MV-4-11 (cell line): ENCODE measurements around the gene CNR2.
"Not testable (repeated sequence)": the region's sequence is repeated elsewhere in the genome, so short reads cannot be mapped to it uniquely, and the experiment has no call there.

ENCODE experiments used
- DNase-seq: peaks from one replicate; lab custom pipeline; 2025; lab: John Stamatoyannopoulos, UW

Gene CNR2

GRCh38 chr1:23836037-23836436 is 77.1 kb downstream of the CNR2 start:
- DNase-seq, result peak; percentile 76

DNA sequence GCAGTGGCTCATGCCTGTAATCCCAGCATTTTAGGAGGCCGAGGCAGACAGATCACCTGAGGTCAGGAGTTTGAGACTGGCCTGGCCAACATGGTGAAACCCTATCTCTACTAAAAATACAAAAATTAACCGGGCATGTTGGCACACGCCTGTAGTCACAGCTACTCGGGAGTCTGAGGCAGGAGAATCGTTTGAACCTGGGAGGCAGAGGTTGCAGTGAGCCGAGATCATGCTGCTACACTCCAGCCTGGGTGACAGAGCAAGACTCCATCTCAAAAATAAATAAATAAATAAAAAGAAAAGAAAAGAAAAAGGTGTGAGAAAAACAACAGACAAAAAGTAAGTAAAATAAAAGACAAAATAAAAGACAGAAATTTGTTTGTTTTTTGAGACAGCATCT is 79.0 kb downstream of the CNR2 start:
- not testable (repeated sequence) for DNase-seq

DNA sequence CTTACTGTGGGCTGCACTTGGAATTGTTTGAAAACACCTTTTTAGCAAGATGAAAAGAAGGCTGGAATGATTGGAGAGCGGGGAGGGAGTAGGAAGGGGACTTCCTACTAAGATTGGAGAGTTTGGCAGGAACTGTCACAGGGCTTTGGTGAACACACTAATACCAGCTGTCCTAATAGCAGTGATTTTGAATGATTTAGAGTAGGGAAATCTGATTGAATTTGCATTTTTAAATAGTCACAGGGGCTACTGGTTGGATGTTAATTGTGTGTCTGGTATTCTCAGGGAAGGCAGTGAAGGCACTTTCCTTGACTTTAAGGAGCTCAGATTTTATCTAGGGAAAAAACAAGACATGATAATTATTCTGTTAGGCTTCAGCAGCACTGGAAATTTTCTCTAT is 85.4 kb downstream of the CNR2 start:
- DNase-seq, result no peak

- DNase-seq, result not testable (repeated sequence)
These were observed 86.6 kb downstream of the CNR2 start for GRCh38 chr1:23826590-23826989.

DNA sequence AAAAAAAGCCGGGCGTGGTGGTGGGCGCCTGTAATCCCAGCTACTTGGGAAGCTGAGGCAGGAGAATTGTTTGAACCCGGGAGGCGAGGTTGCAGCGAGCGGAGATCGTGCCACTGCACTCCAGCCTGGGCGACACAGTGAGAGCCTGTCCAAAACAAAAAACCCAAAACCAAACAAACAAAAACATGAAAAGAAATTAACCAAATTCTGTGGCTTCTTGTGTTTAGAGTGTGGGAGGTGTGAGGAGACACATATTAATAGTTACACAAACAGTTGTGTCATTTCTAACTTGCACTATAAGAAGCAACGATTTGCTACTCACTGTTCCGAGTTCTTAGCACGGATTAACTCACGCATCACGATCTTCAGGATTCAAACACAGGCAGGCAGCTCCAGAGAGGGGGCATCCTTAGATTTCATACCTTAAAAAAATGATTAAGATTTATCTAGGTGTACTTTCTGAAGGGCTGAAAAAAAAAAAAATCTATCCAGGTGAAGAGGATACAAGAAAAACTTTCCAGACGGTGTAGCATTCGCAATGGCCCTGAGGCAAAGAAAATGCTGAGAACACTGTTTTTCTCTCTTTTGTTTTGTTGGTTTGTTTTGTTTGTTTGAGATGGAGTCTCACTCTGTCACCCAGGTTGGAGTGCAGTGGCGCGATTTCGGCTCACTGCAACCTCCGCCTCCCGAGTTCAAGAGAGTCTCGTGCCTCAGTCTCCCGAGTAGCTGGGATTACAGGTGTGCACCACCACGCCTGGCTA is 87.2 kb downstream of the CNR2 start:
- DNase-seq, result no peak

DNA sequence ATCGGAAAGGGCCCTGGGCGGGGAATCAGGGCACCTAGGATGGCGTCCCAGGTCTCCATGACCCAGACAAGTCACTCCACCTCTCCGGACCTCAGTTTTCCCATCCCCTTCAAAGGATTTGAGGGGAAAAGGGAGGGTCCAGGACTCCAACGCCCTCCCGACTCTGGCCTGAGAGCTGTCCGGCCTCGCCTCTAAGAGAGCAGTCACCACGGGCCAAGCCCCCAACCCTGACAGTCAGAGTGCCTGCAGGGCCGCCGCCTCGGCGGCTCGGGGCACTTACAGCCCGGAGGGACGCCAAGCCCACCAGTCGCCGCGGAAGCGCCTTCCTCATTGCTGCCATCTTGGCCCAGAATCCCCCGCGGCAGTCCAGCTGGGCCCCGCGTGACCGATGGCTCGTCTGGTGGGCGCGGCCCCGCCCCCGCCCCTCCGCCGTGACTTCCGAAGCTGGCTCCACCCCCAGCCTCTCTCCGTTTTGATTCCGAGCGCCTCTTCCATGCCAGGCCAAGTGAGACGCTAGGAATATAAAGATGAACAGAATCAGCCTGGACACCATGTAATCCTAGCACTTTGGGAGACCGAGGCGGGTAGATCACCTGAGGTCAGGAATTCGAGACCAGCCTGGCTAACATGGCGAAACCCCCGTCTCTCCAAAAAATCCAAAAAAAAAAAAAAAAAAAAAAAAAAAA is 87.9 kb downstream of the CNR2 start, which contains the start of gene HMGCL:
TSS of gene HMGCL (minus strand) at position 354 of the 686 bp plus-strand sequence. CDS start at position 340, 14 bp downstream.
- DNase-seq, result peak; percentile 80

DNA sequence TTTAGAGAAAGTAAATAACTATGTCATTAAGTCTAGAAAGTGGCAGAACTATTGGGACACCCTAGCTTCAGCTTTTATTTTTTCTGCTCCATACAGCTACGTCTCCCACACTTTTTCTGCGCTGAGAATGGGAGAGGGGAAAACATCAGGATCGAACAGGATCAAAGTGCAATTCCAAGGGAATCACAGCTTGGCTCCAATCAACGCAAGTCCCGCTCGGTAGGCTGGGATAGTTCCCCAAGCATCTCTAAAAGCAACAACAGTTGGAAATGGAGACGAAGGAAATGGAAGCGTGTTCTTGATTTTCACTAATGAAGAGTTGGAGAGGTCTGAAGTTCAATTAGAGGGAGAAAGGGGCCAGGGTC is 88.5 kb downstream of the CNR2 start:
- no peak for DNase-seq

DNA sequence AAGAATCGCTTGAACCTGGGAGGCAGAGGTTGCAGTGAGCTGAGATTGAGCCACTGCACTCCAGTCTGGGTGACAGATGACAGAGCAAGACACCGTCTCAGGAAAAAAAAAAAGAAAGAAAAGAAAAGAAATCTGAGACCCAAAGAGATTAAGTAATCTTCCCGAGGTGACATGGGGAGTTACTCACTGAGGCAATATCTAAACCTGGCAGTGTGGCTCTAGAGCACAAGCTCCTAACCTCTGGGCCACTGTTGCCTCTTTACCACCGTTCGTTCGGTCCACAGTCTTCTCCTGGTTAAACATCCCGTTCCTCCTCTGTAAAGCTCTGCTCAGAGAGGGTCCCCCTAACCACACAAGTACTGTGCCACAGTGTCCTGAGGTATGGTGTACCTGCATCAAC is 89.4 kb downstream of the CNR2 start:
- DNase-seq, result no peak
